DOHH2 (cell line): ENCODE data around the gene SF3B2.

Source experiments
- H3F3A ChIP-seq: fragments of 200-600 bp; sonication (generic), shearing (Covaris generic); 2 replicates; pipeline ENCODE4 v1.6.0; 2016; ENCODE audit warnings: antibody characterized with exemption, mild to moderate bottlenecking; ENCODE audit not compliant: control insufficient read depth, insufficient read depth
- H3K27ac ChIP-seq: fragments of 200-600 bp; sonication (generic); 2 replicates; pipeline ENCODE4 v1.5.1; 2014; ENCODE audit warnings: low read depth, mild to moderate bottlenecking, low read length, moderate library complexity
- H3K27me3 ChIP-seq: fragments of 200-600 bp; sonication (generic); 2 replicates; pipeline ENCODE4 v1.6.1; 2014; ENCODE audit warnings: mild to moderate bottlenecking, low read length, mixed read lengths; ENCODE audit not compliant: control insufficient read depth
- H3K36me3 ChIP-seq: fragments of 200-600 bp; sonication (generic); 2 replicates; pipeline ENCODE4 v1.6.1; 2014; ENCODE audit warnings: mild to moderate bottlenecking, low read length, moderate library complexity, mixed read lengths; ENCODE audit not compliant: control insufficient read depth
- H3K4me1 ChIP-seq: fragments of 200-600 bp; sonication (generic); 2 replicates; pipeline ENCODE4 v1.6.1; 2014; ENCODE audit warnings: mild to moderate bottlenecking, low read length, mixed read lengths; ENCODE audit not compliant: control insufficient read depth
- H3K4me2 ChIP-seq: fragments of 200-600 bp; sonication (generic); 2 replicates; pipeline ENCODE4 v1.6.0; 2014; ENCODE audit warnings: mild to moderate bottlenecking, low read length, moderate library complexity
- H3K4me3 ChIP-seq: fragments of 200-600 bp; sonication (generic); 2 replicates; pipeline ENCODE4 v1.5.1; 2014; ENCODE audit warnings: mild to moderate bottlenecking, low read length, mixed read lengths
- H3K79me2 ChIP-seq: fragments of 200-600 bp; sonication (generic); 2 replicates; pipeline ENCODE4 v1.6.1; 2014; ENCODE audit warnings: mild to moderate bottlenecking, low read length, mixed read lengths; ENCODE audit not compliant: control insufficient read depth
- H3K9me2 ChIP-seq: fragments of 200-600 bp; sonication (generic); replicated peaks from 2 replicates; pipeline ENCODE4 v1.6.1; 2014; ENCODE audit warnings: mild to moderate bottlenecking, low read length, mixed read lengths; ENCODE audit not compliant: control insufficient read depth
- H3K9me3 ChIP-seq: fragments of 200-600 bp; sonication (generic); 2 replicates; pipeline ENCODE4 v1.6.1; 2014; ENCODE audit warnings: antibody characterized with exemption, low read length, mixed read lengths; ENCODE audit not compliant: control insufficient read depth, insufficient read depth
- H4K20me1 ChIP-seq: fragments of 200-600 bp; sonication (generic); 2 replicates; pipeline ENCODE4 v1.6.0; 2014; ENCODE audit warnings: low read depth, mild to moderate bottlenecking, antibody characterized with exemption, low read length, moderate library complexity; ENCODE audit not compliant: control insufficient read depth, insufficient read depth
- EZH2phosphoT487 ChIP-seq: fragments of 200-600 bp; sonication (generic); IDR thresholded peaks from 2 replicates; pipeline ENCODE4 v1.6.1; 2017; ENCODE audit warnings: borderline replicate concordance, mild to moderate bottlenecking, antibody characterized with exemption, low read length, moderate library complexity, mixed read lengths
- TF ChIP-seq, protein P1 (sequence below): fragments of 200-600 bp; sonication (generic); IDR thresholded peaks from one replicate; pipeline ENCODE4 v1.5.1; 2014; ENCODE audit warnings: antibody characterized with exemption, mild to moderate bottlenecking, low read depth, low read length; ENCODE audit not compliant: poor library complexity, severe bottlenecking

The SF3B2 gene

GRCh38 chr11:66100272-66101065, 48.3 kb downstream of the SF3B2 start:
- no peaks in the 10 kb centered on the region for H3K9me3 ChIP-seq
- peaks cover 85% of the 10 kb centered on the region for H3K79me2 ChIP-seq
- no peaks in the 10 kb centered on the region for H3K9me2 ChIP-seq
- TF ChIP-seq EZH2phosphoT487: no peak
- TF ChIP-seq, protein P1, sequence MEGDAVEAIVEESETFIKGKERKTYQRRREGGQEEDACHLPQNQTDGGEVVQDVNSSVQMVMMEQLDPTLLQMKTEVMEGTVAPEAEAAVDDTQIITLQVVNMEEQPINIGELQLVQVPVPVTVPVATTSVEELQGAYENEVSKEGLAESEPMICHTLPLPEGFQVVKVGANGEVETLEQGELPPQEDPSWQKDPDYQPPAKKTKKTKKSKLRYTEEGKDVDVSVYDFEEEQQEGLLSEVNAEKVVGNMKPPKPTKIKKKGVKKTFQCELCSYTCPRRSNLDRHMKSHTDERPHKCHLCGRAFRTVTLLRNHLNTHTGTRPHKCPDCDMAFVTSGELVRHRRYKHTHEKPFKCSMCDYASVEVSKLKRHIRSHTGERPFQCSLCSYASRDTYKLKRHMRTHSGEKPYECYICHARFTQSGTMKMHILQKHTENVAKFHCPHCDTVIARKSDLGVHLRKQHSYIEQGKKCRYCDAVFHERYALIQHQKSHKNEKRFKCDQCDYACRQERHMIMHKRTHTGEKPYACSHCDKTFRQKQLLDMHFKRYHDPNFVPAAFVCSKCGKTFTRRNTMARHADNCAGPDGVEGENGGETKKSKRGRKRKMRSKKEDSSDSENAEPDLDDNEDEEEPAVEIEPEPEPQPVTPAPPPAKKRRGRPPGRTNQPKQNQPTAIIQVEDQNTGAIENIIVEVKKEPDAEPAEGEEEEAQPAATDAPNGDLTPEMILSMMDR: no peak
- no peaks in the 10 kb centered on the region for H3K27me3 ChIP-seq
- H3K4me3 ChIP-seq: peak overlapping the region; percentile 69
- H3K4me1 ChIP-seq: peaks cover 66% of the 10 kb centered on the region
- H3K27ac ChIP-seq: peak overlapping the region; percentile 74
- H3K4me2 ChIP-seq: peak overlapping the region; percentile 87
- no peaks in the 10 kb centered on the region for H4K20me1 ChIP-seq
- H3F3A ChIP-seq: peaks cover 21% of the 10 kb centered on the region; the same call in 1 of the 2 replicates
- peaks cover 4% of the 10 kb centered on the region; the same call in 1 of the 2 replicates for H3K36me3 ChIP-seq

GRCh38 chr11:66101066-66101464, 48.9 kb downstream of the SF3B2 start:
- Histone ChIP-seq H3K27me3 (no peaks in the 10 kb centered on the region), H3K4me2 (peak overlapping the region; percentile 87), H3K4me3 (peak overlapping the region; percentile 69), H3F3A (peaks cover 21% of the 10 kb centered on the region; the same call in 1 of the 2 replicates), H3K79me2 (peaks cover 85% of the 10 kb centered on the region), H3K9me2 (no peaks in the 10 kb centered on the region), H3K27ac (peak overlapping the region; percentile 74), H3K36me3 (peaks cover 9% of the 10 kb centered on the region), H4K20me1 (no peaks in the 10 kb centered on the region), H3K4me1 (peaks cover 62% of the 10 kb centered on the region), H3K9me3 (no peaks in the 10 kb centered on the region)
- TF ChIP-seq EZH2phosphoT487: no peak
- TF ChIP-seq, protein P1: no peak

DNA sequence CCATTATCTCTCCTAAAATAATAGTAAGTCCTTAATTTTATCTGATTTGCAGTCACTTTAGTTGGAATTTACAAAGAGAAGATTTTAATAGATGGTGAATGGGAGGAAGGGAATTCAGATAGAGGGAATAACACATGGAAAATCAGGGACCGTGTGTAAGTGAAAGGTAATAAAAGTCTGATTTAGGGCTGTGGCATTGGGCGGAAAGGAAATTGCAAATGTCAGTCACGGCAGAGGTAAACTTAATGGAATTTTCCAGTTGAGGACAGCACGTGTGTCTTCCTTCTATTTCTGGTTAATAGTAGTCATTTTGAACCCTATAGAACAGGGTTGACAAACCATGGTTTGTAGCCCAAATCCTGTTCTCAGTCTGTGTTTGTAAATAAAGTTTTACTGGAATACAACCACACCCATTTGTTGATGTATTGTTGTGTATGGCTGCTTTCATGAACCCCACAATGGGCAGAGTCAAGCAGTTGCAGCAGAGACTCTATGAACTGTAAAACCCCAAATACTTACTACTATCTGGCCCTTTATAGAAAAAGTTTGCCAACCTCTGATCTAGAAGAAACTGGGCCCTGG, 52.0 kb downstream of the SF3B2 start:
- peaks cover 16% of the 10 kb centered on the region for H3K36me3 ChIP-seq
- H3K4me3 ChIP-seq: no peak overlapping the region
- no peak overlapping the region for H3K27ac ChIP-seq
- H3K9me2 ChIP-seq: no peaks in the 10 kb centered on the region
- H3K79me2 ChIP-seq: peaks cover 79% of the 10 kb centered on the region
- H3K4me1 ChIP-seq: peaks cover 60% of the 10 kb centered on the region
- H3K27me3 ChIP-seq: no peaks in the 10 kb centered on the region
- TF ChIP-seq, protein P1: no peak
- no peak for TF ChIP-seq EZH2phosphoT487
- H4K20me1 ChIP-seq: no peaks in the 10 kb centered on the region
- H3K9me3 ChIP-seq: no peaks in the 10 kb centered on the region
- H3K4me2 ChIP-seq: peak overlapping the region; percentile 23; the same call in 1 of the 2 replicates
- H3F3A ChIP-seq: peaks cover 11% of the 10 kb centered on the region; the same call in 1 of the 2 replicates
